SK-N-MC (cell line): ENCODE data around the gene PDE4B.

ENCODE experiments used
- EZH2 ChIP-seq: fragments of 200-600 bp; sonication (generic); IDR thresholded peaks from one replicate; pipeline ENCODE4 v1.6.1; 2017; ENCODE audit warnings: antibody characterized with exemption
- POLR2AphosphoS5 ChIP-seq: IDR thresholded peaks from 2 replicates; pipeline ENCODE4 v1.6.1; 2012; ENCODE audit warnings: mild to moderate bottlenecking, low read depth, low read length, borderline replicate concordance

GRCh38 chr1:66085600-66085999 is 292.9 kb downstream of the PDE4B start:
- TF ChIP-seq EZH2 (no peak), POLR2AphosphoS5 (no peak)
